A673 (cell line): ENCODE results near the gene NETO1. TPM values are rescaled to one million over a fixed set of nuclear protein-coding genes. Genes with fewer than 3 reads are reported as not detected.

Source experiments
- BruUV-seq: library from RNA; stranded (reverse); fragments of 400-500 nt; replicated peaks from 2 replicates; lab custom pipeline; 2021; lab: Mats Ljungman, UMichigan
- CTCF ChIA-PET: fragments of 300-600 bp; sonication (Branson Sonifier 250); formaldehyde crosslinking; loops from one replicate; lab custom pipeline; 2022; ENCODE audit warnings: antibody characterized with exemption; lab: Charles Lee
- POLR2A ChIA-PET: fragments of 300-600 bp; sonication (Branson Sonifier 250); formaldehyde crosslinking; loops from one replicate; lab custom pipeline; 2022; ENCODE audit warnings: antibody characterized with exemption; ENCODE audit not compliant: low non-redundant PET; lab: Charles Lee
- DNase-seq: peaks from one replicate; pipeline ENCODE4 v3.0.0-alpha.2; 2015; ENCODE audit warnings: low spot score
- H3K27ac ChIP-seq: fragments of 200-600 bp; sonication (generic); 2 replicates; pipeline ENCODE4 v1.5.1; 2016; ENCODE audit warnings: mixed run types, low read depth, mild to moderate bottlenecking, mixed read lengths, antibody characterized with exemption, low read length; ENCODE audit not compliant: poor library complexity, severe bottlenecking
- H3K27me3 ChIP-seq: fragments of 200-600 bp; sonication (generic); replicated peaks from 2 replicates; pipeline ENCODE4 v1.6.1; 2017; ENCODE audit warnings: mixed run types, low read depth, mild to moderate bottlenecking, mixed read lengths, antibody characterized with exemption, low read length; ENCODE audit not compliant: insufficient read depth, poor library complexity
- H3K36me3 ChIP-seq: fragments of 200-600 bp; sonication (generic); 2 replicates; pipeline ENCODE4 v1.6.1; 2016; ENCODE audit warnings: mixed run types, mild to moderate bottlenecking, mixed read lengths, antibody characterized with exemption, low read length; ENCODE audit not compliant: insufficient read depth, poor library complexity, severe bottlenecking
- H3K4me1 ChIP-seq: fragments of 200-600 bp; sonication (generic); 2 replicates; pipeline ENCODE4 v1.6.1; 2017; ENCODE audit warnings: mixed run types, mild to moderate bottlenecking, mixed read lengths, antibody characterized with exemption, low read length; ENCODE audit not compliant: insufficient read depth, poor library complexity, severe bottlenecking
- H3K4me3 ChIP-seq: fragments of 200-600 bp; sonication (generic); 2 replicates; pipeline ENCODE4 v1.5.1; 2016; ENCODE audit warnings: low read depth, mixed run types, mild to moderate bottlenecking, mixed read lengths, low read length; ENCODE audit not compliant: poor library complexity, severe bottlenecking
- H3K9me3 ChIP-seq: fragments of 200-600 bp; sonication (generic); 2 replicates; pipeline ENCODE4 v1.6.1; 2016; ENCODE audit warnings: mixed run types, low read depth, mild to moderate bottlenecking, mixed read lengths, antibody characterized with exemption, low read length; ENCODE audit not compliant: poor library complexity, severe bottlenecking
- CTCF ChIP-seq: fragments of 300-800, 200-600 bp; sonication (generic); conservative IDR thresholded peaks from 2 replicates; pipeline ENCODE4 v1.5.1; 2017; ENCODE audit warnings: low read depth, mild to moderate bottlenecking, antibody characterized with exemption, low read length, moderate library complexity, mixed read lengths
- EZH2 ChIP-seq: fragments of 200-600 bp; sonication (generic); IDR thresholded peaks from 2 replicates; pipeline ENCODE4 v1.6.1; 2017; ENCODE audit warnings: borderline replicate concordance, low read depth, mild to moderate bottlenecking, mixed read lengths, antibody characterized with exemption, low read length; ENCODE audit not compliant: poor library complexity, severe bottlenecking
- intact Hi-C: fragments of 100-400 bp; cut with micrococcal nuclease; formaldehyde crosslinking; loops from one replicate; pipeline ENCODE4 v1.10.0; 2022; ENCODE audit not compliant: unreplicated experiment
- microRNA-seq: library from miRNA; unstranded; fragments of <30 nt; microRNA quantifications from one replicate; pipeline ENCODE4 v1.2.0, GENCODE V29; 2021
- total RNA-seq: library from RNA; stranded (reverse); gene quantifications from 2 replicates; pipeline ENCODE4 v1.2.3, GENCODE V29; 2021

NETO1 gene
- total RNA-seq, 1 experiment from 2014 or later: 12.1 TPM

- intact Hi-C loops: no loop called here
- Histone ChIP-seq H3K36me3 (no peaks in the 10 kb centered on the region), H3K27ac (no peak overlapping the region), H3K27me3 (no peaks in the 10 kb centered on the region), H3K9me3 (no peaks in the 10 kb centered on the region), H3K4me1 (peaks cover 5% of the 10 kb centered on the region), H3K4me3 (no peak overlapping the region)
- ChIA-PET CTCF (interaction anchor here (0.7 kb wide), 1 partner anchor 44 kb away, joined by 12 read pairs; no protein-coding TSS in a partner anchor), POLR2A (no interaction called here)
- peak; percentile 13 for DNase-seq
- TF ChIP-seq EZH2 (no peak), CTCF (no peak)
- no TSS peak for BruUV-seq
These were observed 170.1 kb downstream of the NETO1 start for GRCh38 chr18:72697706-72698105.

GRCh38 chr18:72692595-72692994 lies 175.2 kb downstream of the NETO1 start:
- CTCF ChIA-PET: no interaction called here
- Histone ChIP-seq H3K27me3 (no peaks in the 10 kb centered on the region), H3K9me3 (no peaks in the 10 kb centered on the region), H3K4me3 (peak overlapping the region; percentile 29), H3K4me1 (peaks cover 16% of the 10 kb centered on the region), H3K36me3 (no peaks in the 10 kb centered on the region), H3K27ac (peak overlapping the region; percentile 1)
- intact Hi-C loops: no loop called here
- TF ChIP-seq CTCF: no peak
- TF ChIP-seq EZH2: no peak
- no peak for DNase-seq
- BruUV-seq: no TSS peak
- POLR2A ChIA-PET: no interaction called here

Small RNA genes within 50 kb of the gene (microRNA-seq; reads per million reads assigned to microRNA genes)
- gene MIR548AV: not detected
